ENCODE data around the gene FGF2.

GRCh38 chr4:122815248-122815647, 11.4 kb upstream of the FGF2 start:
- TF ChIP-seq CTCF (IDR thresholded peaks at IDR 0.05; ENCODE audit: insufficient read depth, low read length) (no peak), REST (IDR thresholded peaks at IDR 0.05; ENCODE audit: insufficient replicate concordance, low read depth) (no peak), GABPA (IDR thresholded peaks at IDR 0.05; ENCODE audit: low read depth) (no peak), POLR2AphosphoS5 (IDR thresholded peaks at IDR 0.05; ENCODE audit: low read depth) (no peak), SPI1 (IDR thresholded peaks at IDR 0.05; ENCODE audit: borderline replicate concordance, low read depth) (no peak)

Measured in HL-60 (cell line).